ENCODE results near the gene HOXA5.

Gene HOXA5

DNA sequence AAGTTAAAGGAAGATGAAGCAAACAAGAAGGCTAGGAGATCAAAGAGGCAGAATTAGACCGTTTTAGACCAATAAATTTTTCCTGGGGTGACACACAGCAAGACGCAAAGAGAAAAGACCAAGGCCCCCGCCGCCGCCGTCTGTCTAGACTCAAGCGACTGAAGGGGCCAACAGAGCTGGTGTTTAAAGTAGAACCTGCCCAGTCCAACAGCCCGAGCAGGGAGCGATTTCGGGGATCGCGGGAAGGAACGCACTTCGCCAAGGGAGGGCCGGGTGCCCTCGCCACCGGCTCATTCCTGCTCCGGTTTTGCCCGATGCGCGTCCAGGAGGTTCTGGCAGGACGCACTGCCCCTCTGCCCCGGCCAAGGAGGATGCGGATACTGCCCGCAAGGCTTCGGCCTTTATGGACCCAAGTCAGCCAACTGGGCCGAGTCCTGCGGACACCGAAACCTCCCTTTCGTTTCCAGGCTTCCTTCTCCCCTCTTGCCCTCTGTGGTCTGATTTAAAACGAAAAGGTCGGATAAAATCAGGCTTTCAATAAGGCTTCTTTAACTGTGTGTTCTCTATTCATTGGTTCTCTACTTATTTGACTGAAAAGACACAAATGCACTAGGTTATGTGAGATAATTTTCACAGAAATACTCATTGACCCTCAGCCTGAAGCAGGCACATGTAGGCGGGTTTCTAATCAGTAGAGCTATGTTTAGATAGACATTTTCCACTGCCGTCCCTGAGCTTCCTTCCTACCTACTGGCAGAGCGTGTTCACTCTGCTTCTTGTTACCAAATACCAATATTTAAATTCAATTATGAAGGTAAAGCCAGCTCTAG is 15.2 kb upstream of the HOXA5 start:
- no peak for DNase-seq

DNA sequence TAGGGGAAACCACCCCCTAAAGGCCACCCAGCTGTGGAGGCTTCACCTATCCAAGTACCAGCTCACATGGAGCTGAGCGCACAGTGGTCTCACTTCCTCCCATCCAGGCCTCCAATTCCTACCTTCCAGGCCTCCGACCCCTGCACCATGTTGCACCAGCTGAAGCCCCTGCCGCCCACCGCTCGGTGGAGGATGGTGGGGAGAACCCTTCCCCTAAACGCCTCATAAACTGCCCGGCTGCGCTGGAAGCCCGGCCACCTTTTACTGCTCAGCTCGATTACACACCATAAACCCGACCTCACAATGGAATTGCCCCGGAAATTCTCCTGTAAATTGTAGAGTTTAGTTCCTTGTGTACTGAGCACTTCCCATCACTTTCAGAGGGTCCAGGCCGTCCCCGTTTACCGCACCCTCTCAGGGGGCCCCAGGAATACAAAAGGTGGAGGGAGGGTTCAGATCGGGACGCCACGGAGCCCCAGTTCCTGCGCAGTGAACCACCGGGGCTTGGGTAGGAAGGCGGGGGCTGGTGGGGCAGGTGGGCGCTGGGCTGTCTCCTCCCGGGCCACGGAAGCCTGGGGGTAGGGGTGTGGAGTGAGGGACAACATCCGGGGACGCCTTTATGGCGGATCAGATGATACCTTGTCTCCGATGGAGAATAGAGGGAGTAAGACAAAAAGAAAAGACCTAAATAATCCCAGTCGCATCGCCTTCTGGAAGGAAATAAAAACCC is 14.4 kb upstream of the HOXA5 start:
- DNase-seq: no peak

DNA sequence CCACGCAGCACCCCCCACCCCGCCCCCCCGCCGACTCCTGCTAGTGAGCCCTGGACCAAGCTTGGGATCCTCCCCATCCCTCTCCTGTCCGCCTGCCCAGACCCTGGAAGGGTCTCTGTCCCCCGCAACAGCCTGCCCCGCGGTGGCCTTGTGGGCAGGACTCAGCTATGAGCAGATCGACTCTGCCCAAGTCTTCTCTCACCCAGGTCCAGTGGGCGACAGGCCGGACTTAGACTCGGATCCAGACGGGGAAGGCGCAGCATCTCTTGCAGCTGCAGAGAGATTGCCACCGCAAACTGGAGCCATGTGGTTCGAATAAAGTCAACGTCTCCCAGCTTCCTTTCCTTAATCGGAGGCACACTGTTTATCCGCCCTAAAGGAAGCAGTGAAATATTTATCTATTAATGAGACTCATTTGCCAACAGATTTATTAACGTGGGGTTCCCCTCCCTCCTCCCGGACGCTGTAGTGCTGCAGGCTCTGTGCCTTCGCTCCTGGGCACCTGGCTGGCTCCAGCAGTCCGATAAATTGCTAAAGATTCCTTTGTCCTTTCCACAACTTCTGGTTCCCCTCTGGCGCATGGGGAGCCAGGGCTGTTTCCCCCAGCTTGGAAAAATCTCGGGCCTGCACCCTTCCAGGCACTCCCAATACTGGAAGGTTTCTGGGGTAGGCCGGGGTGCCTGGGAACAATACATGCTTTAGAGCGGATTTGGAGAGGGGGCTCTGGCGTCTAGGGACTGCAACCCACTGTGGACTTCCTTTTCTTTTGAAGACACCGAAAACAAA is 13.6 kb upstream of the HOXA5 start:
- no peak for DNase-seq

- no peak for DNase-seq
These were observed 13.0 kb upstream of the HOXA5 start, which contains the start of gene HOXA7 for GRCh38 chr7:27156508-27156898. Gene HOXA7, minus strand, starts transcription at chr7:27156675. Its CDS starts 130 bp downstream, at chr7:27156545.

GRCh38 chr7:27155816-27156507 is 12.5 kb upstream of the HOXA5 start:
- DNase-seq: no peak

DNA sequence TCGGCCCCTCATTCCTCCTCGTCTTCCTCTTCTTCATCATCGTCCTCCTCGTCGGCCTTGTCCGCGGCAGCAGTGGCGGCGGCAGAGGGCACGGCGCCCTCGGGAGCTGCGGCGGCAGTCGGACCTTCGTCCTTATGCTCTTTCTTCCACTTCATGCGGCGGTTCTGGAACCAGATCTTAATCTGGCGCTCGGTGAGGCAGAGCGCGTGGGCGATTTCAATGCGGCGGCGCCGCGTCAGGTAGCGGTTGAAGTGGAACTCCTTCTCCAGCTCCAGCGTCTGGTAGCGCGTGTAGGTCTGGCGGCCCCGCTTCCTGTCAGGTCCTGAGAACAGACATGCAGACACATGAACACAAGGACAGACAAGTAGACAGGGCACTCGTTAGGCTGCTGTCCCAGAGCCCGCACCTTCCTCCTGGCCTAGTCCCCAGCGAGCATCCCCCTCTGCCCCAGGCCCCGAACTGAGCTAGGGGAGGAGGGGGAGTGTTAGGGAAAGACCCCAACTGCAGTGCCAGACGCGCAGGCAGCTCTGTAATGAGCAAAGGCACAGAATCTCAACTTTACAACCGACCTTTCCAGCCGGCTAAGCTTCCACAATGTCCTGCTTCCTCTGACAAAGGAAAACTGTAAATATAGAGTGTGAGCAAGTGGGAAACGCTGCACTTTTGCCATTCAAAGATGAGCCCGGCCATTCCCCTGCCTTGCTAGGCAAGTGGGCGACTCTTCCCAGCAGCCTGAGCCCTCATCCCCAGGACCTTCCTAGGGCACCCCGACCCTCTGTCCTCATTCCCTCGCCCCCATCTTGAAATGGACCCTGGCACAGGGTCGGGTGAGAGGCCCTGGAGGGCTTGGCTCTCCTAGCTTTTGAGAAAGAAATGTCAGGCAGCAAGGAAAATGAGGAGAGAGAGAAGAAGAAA is 11.7 kb upstream of the HOXA5 start:
- no peak for DNase-seq

GRCh38 chr7:27154369-27154768 is 10.9 kb upstream of the HOXA5 start:
- DNase-seq: no peak

GRCh38 chr7:27153526-27153925 is 10.0 kb upstream of the HOXA5 start:
- no peak for DNase-seq

DNA sequence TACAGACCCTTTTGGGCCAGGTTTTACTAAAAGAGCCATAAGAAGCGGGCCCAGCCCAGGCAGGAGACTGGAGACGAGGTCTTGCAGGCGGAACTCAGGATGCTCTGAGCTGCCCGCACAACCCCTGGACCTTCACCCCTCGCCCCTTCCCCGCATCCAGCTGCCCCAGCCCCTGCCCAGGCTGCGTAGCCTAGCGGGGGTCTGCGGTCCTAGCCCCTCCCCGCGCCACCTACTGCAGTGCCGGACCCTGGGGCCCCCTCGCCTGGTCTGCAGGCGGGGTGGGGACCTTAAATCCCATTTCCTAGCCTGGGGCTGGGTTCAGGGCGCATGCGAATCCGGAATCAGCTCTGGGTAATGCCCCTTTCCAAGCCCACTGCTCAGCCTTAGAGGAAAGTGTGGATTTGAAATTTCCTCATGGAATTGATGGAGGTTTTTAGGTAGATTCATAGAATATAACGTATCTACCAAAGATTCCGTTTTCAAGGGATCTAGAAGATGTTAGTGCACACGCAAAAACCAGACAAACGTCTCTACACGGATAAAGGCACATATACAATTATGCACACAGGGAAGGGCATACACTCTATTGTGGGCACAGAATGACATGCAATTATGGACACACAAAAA is 9.4 kb upstream of the HOXA5 start:
- DNase-seq: no peak

- no peak for DNase-seq
These were observed 8.7 kb upstream of the HOXA5 start, which contains the start of gene HOXA3 for GRCh38 chr7:27151931-27152815. Gene HOXA3, minus strand, starts transcription at chr7:27152583. Its CDS starts 41,943 bp downstream, at chr7:27110640.

DNA sequence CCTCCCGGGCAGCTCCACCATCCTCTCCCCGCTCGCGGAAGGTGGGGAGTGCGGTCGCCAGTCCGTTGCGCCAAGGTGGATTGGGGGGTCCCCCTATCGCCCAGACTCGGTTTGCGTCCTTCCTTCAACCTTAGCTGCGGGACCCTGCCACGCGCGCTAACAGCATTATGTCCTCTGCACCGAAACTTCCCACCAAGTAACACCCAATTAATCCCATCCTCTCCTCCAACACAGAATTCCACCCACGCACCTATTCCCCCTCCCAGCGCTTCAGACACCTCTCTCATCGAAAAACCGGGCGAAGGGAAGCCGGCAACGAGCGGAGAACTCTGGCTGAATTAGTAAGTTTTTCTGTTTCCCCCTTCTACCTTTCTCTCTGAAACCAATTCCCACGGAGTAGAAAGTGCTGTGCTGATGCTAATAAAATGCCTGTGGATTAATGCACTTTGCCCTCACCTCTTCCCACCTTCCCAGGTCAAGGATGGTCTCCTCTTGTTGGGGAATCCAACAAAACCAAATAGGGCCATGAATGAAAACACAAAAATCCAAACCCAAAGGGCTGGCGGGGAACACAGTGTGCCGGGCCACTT is 8.0 kb upstream of the HOXA5 start:
- no peak for DNase-seq

DNA sequence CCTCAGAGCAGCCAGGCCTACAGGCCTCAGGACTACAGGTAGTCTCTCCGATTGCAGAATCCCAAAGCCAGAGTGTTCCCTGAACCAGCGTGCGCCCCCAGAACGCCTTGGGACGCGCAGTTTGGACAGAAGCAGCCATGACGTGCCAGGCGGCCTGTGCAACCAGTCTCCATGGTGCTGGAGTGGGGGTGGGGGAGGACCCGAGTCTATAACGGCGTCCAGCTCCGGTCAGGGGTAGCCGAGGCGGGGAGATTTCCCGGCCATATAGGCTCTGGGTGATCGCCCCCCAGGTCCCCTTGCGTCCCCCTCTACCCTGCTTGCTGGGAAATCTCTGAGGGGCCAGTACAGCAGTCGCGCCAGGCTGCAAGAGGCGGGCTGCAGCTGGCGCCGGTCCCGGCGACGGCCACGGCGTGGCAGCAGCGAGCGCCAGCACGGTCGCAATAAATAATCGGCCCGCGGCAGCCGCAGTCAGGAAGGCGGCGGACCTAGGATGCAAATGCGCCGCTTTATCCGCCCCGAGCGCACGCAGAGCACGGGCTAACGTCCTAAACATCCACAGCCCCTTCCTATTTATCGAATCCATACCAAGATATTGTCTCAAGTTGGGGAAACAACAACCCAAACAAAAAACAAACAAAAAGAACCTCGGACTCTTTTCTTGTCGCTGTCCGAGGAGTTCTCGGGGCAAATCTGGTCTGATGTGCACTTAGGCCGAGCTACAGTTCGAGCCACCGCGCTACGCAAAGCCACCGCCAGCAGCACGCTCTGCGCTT is 7.3 kb upstream of the HOXA5 start:
- DNase-seq: peak in 1 of 2 donors; percentile 3

DNA sequence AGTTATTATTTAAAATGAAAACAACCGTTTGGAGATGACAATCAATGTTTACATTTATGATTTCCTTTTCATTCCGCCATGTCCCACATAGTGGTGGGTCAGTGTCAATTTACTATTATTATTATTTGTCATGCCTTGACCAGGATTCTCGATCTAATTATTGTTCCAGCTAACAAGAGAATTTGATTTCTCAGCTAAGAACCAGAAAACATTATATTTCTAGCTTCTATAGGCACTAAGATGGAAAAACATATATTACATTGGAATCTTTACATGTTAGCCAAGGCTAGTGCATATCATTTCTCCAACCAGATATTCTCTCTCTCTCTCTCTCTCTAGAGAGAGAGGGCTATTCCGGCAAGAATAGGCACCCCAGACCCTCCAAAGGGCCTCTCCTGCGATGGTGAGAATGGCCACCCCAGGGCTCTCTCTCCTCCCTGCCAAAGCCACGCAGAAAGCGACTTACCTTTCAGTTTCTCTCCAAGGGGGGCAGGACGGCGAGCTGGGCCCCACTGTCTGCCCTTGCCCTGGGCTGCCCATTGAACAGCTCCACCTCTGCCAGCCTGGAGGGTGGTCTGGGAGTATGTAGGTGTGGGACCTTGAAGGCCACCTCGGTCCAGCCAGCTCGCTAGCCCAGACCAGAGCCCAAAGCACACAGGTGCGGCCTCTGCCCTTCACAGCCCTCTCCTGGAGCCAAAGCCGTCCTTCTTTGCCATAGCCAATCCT is 6.5 kb upstream of the HOXA5 start:
- no peak for DNase-seq

- no peak for DNase-seq
These were observed 5.5 kb upstream of the HOXA5 start for GRCh38 chr7:27148756-27149641.

DNA sequence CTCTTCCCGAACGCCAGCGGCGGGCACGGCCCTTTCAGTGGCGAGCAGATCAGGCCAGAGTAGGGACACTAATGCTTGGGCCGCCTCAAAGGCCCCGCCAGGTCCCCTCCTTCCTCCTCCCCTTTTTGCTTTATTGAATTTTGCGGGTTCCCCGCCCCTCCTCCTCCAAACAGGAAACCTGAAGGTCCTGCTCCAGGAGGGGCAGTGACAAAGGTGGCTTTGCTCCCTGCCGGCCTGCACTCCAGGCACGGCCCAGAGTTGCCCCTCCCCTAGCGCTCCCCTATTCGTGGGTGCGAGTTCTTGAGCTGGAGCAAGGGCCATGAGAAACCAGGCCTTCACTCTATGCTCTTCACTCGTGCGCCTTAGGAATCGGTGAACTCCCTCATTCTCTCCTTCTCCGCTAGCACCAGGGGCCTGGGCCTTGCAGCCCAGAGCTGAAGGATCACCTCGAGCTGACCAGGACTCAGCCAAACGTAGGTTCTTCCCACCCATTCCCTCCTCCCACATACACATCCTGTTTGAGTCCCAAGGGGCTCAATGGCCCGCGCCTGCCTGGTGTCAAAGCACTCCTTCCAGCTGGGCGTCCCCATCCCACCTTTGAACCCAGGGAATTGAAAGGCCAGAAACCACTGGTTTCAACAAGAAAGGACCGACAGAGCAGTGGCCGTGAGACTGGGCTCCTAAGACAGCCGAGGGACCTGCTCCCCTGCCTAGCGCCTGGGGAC is 4.7 kb upstream of the HOXA5 start:
- no peak for DNase-seq
